Panc1 (cell line): ENCODE results near the gene MOV10. TPM values are rescaled to one million over a fixed set of nuclear protein-coding genes. Genes with fewer than 3 reads are reported as not detected.

Source experiments
- ATAC-seq: fragments of 200-7000 bp; cut with Tn5 transposase; 2 replicates; pipeline ENCODE4 v1.9.1; 2020; ENCODE audit warnings: mild to moderate bottlenecking, moderate library complexity
- BruUV-seq: library from RNA; stranded (reverse); fragments of 400-500 nt; replicated peaks from 2 replicates; lab custom pipeline; 2021; lab: Mats Ljungman, UMichigan
- CTCF ChIA-PET: fragments of 300-600 bp; sonication (Branson Sonifier 250); formaldehyde crosslinking; loops from one replicate; lab custom pipeline; 2022; ENCODE audit warnings: antibody characterized with exemption; lab: Charles Lee
- POLR2A ChIA-PET: fragments of 300-600 bp; sonication (Branson Sonifier 250); formaldehyde crosslinking; loops from one replicate; lab custom pipeline; 2022; ENCODE audit warnings: antibody characterized with exemption; lab: Charles Lee
- DNase-seq: peaks from one replicate; pipeline ENCODE4 v3.0.0-alpha.2; 2010; ENCODE audit warnings: low read depth, low spot score
- H3K27ac ChIP-seq: 2 replicates; pipeline ENCODE4 v1.5.1; 2011; ENCODE audit warnings: mild to moderate bottlenecking, low read length, inconsistent platforms
- H3K27me3 ChIP-seq: fragments of 200-500 bp; sonication (Bioruptor generic); 2 replicates; pipeline ENCODE4 v1.6.0; 2014; ENCODE audit warnings: low read length, inconsistent platforms; ENCODE audit not compliant: control insufficient read depth, insufficient read depth
- H3K36me3 ChIP-seq: fragments of 200-500 bp; sonication (Bioruptor generic); 2 replicates; pipeline ENCODE4 v1.5.1; 2014; ENCODE audit warnings: inconsistent platforms, mild to moderate bottlenecking, low read length, moderate library complexity; ENCODE audit not compliant: control insufficient read depth, insufficient read depth
- H3K4me1 ChIP-seq: 2 replicates; pipeline ENCODE4 v1.5.1; 2011; ENCODE audit warnings: inconsistent platforms, mild to moderate bottlenecking, low read length, moderate library complexity; ENCODE audit not compliant: control insufficient read depth, insufficient read depth
- H3K4me3 ChIP-seq, 2 experiments: 2 replicates each; pipeline ENCODE4 v1.5.1; 2011 to 2012; ENCODE audit warnings: low read depth in 2 of 2, low read length in 2 of 2, mild to moderate bottlenecking in 2 of 2, inconsistent platforms in 1 of 2, moderate library complexity in 1 of 2
- H3K9me3 ChIP-seq: fragments of 200-500 bp; sonication (Bioruptor generic); 2 replicates; pipeline ENCODE4 v1.5.1; 2014; ENCODE audit warnings: low read depth, mild to moderate bottlenecking, inconsistent platforms, low read length, moderate library complexity; ENCODE audit not compliant: control insufficient read depth, insufficient read depth
- CTCF ChIP-seq: fragments of 450-650 bp; IDR thresholded peaks from 2 replicates; pipeline ENCODE4 v1.5.1; 2017; ENCODE audit warnings: mild to moderate bottlenecking
- POLR2AphosphoS5 ChIP-seq: IDR thresholded peaks from 2 replicates; pipeline ENCODE4 v1.6.1; 2012; ENCODE audit warnings: mild to moderate bottlenecking, low read depth, low read length, moderate library complexity
- REST ChIP-seq, 2 experiments: IDR thresholded peaks; 2 replicates each; pipeline ENCODE4 v1.6.1; 2011 to 2012; ENCODE audit warnings: low read depth in 2 of 2, control low read depth in 1 of 2, low read length in 1 of 2, mild to moderate bottlenecking in 1 of 2, moderate library complexity in 1 of 2; ENCODE audit not compliant: insufficient read depth in 1 of 2
- SIN3A ChIP-seq: IDR thresholded peaks from 2 replicates; pipeline ENCODE4 v1.6.1; 2012; ENCODE audit warnings: low read depth, mild to moderate bottlenecking, low read length, moderate library complexity, borderline replicate concordance; ENCODE audit not compliant: insufficient read depth
- TCF7L2 ChIP-seq: IDR thresholded peaks from 2 replicates; pipeline ENCODE4 v1.6.1; 2011; ENCODE audit warnings: mild to moderate bottlenecking, low read depth, low read length, inconsistent platforms
- in situ Hi-C: cut with HindIII; loops from 2 replicates; pipeline ENCODE4 v1.10.0; 2016; ENCODE audit warnings: low sequenced_read_pairs, low pct_unique_long_range_greater_than_20kb
- intact Hi-C: fragments of 100-400 bp; cut with micrococcal nuclease; formaldehyde crosslinking; loops from one replicate; pipeline ENCODE4 v1.10.0; 2022; ENCODE audit not compliant: unreplicated experiment
- total RNA-seq: library from RNA; stranded (reverse); gene quantifications from one replicate; pipeline ENCODE4 v1.2.1, GENCODE V29; 2021; ENCODE audit not compliant: unreplicated experiment

The MOV10 gene
- total RNA-seq, 1 experiment from 2014 or later, result 106 TPM

- CTCF ChIA-PET, result interaction anchor here (0.6 kb wide), 2 partner anchors 9 to 380 kb away, joined by 3 to 7 read pairs; no protein-coding TSS in a partner anchor
- POLR2A ChIA-PET, result no interaction called here
- in situ Hi-C loops, result no loop called here
- no TSS peak for BruUV-seq
- H3K27me3 ChIP-seq, result no peaks in the 10 kb centered on the region
- no peak for DNase-seq
- TF ChIP-seq SIN3A, result no peak
- TF ChIP-seq POLR2AphosphoS5, result no peak
- TF ChIP-seq TCF7L2, result no peak
- TF ChIP-seq CTCF, result no peak
- TF ChIP-seq REST (IDR thresholded peaks at IDR 0.05; ENCODE audit: insufficient read depth in 1 of 2, low read depth in 2 of 2, low read length in 1 of 2), result no peak
- no peak for ATAC-seq
- H3K27ac ChIP-seq, result no peak overlapping the region
- intact Hi-C loops, result no loop called here
- peaks cover 6% of the 10 kb centered on the region; the same call in 1 of the 2 replicates for H3K4me1 ChIP-seq
- H3K36me3 ChIP-seq, result no peaks in the 10 kb centered on the region; the same call in 1 of the 2 replicates
- no peaks in the 10 kb centered on the region for H3K9me3 ChIP-seq
- no peak overlapping the region for H3K4me3 ChIP-seq
Observed at GRCh38 chr1:112693821-112694220, 19.4 kb downstream of the MOV10 start.

GRCh38 chr1:112694363-112694929 lies 20.0 kb downstream of the MOV10 start:
- TF ChIP-seq REST (IDR thresholded peaks at IDR 0.05; ENCODE audit: insufficient read depth in 1 of 2, low read depth in 2 of 2, low read length in 1 of 2) (no peak), CTCF (no peak), POLR2AphosphoS5 (no peak), SIN3A (no peak), TCF7L2 (no peak)
- intact Hi-C loops (no loop called here), in situ Hi-C loops (no loop called here)
- Histone ChIP-seq H3K27ac (no peak overlapping the region), H3K4me1 (peaks cover 8% of the 10 kb centered on the region), H3K27me3 (no peaks in the 10 kb centered on the region), H3K36me3 (no peaks in the 10 kb centered on the region; the same call in 1 of the 2 replicates), H3K9me3 (no peaks in the 10 kb centered on the region), H3K4me3 (no peak overlapping the region)
- CTCF ChIA-PET, result no interaction called here
- POLR2A ChIA-PET, result no interaction called here
- ATAC-seq (no peak), DNase-seq (no peak)
- BruUV-seq, result no TSS peak
